Thyroid gland (tissue), 4 donors: Measurements from ENCODE around the gene CSNK1D. TPM values are rescaled to one million over a fixed set of nuclear protein-coding genes. Genes with fewer than 3 reads are reported as not detected.

ENCODE experiments used
- DNase-seq, 2 donors: peaks; one replicate each; pipeline ENCODE4 v3.0.0-alpha.2; 2019
- H3K27ac ChIP-seq, 3 donors: fragments of 200-600 bp; sonication (generic); 1 replicate in 2 of 3; 2 replicates in 1 of 3; pipeline ENCODE4 v1.5.1; 2016 to 2019; ENCODE audit warnings: mild to moderate bottlenecking in 1 of 3, moderate library complexity in 1 of 3
- H3K27me3 ChIP-seq: fragments of 200-600 bp; sonication (generic); one replicate; pipeline ENCODE4 v1.5.1; 2019
- H3K36me3 ChIP-seq, 2 donors: fragments of 200-600 bp; sonication (generic); one replicate each; pipeline ENCODE4 v1.5.1; 2016 to 2019
- H3K4me1 ChIP-seq, 2 donors: fragments of 200-600 bp; sonication (generic); one replicate each; pipeline ENCODE4 v1.5.1; 2017 to 2019
- H3K4me3 ChIP-seq, 3 donors: fragments of 200-600 bp; sonication (generic); replicated peaks in 1 of 3; 1 replicate in 2 of 3; 2 replicates in 1 of 3; pipeline ENCODE4 v1.5.1; 2016; ENCODE audit warnings: mild to moderate bottlenecking in 1 of 3
- H3K9me3 ChIP-seq: fragments of 200-600 bp; sonication (generic); one replicate; pipeline ENCODE4 v1.5.1; 2017
- CTCF ChIP-seq, 6 experiments: fragments of 200-600 bp in 3 of 6; fragments of 450-650 bp in 3 of 6; sonication (generic) in 3 of 6; IDR thresholded peaks; one replicate each; pipeline ENCODE4 v1.5.1; 2016 to 2019; ENCODE audit warnings: antibody characterized with exemption in 6 of 6, mild to moderate bottlenecking in 2 of 6, inconsistent platforms in 1 of 6, moderate library complexity in 1 of 6
- POLR2A ChIP-seq, 2 donors: fragments of 450-650 bp; IDR thresholded peaks; one replicate each; pipeline ENCODE4 v1.6.1; 2017; ENCODE audit warnings: antibody characterized with exemption in 2 of 2, mild to moderate bottlenecking in 2 of 2, moderate library complexity in 1 of 2
- WGBS, 2 donors: methylation state at CpG; one replicate each; pipeline ENCODE4 v1.1.5; 2017; 5-methylcytosine and 5-hydroxymethylcytosine counted together
- intact Hi-C: fragments of 100-400 bp; cut with DNase I; formaldehyde crosslinking; loops from one replicate; pipeline ENCODE4 v1.15.1; 2023
- total RNA-seq, 4 donors: library from RNA; depleted of rRNA; stranded (reverse); fragments of >200 nt; gene quantifications; one replicate each; pipeline ENCODE4 v1.2.3, GENCODE V29; 2016

Gene CSNK1D
- total RNA-seq, 4 donors from 2014 or later = 47.3 to 91.2 (median 88.7) TPM

- intact Hi-C loops = no loop called here
- DNase-seq = peak; percentile 65 to 71
- Histone ChIP-seq H3K9me3 (no peaks in the 10 kb centered on the region), H3K36me3 (no peaks in the 10 kb centered on the region), H3K27ac (peak overlapping the region; percentile 74 to 96 (median 91)), H3K4me1 (peaks cover 28 to 54% of the 10 kb centered on the region in 2 donors), H3K27me3 (no peaks in the 10 kb centered on the region), H3K4me3 (peak overlapping the region in 1 of 3 donors; percentile 41)
- no peak for TF ChIP-seq CTCF (IDR thresholded peaks at IDR 0.05)
- no peak for TF ChIP-seq POLR2A (IDR thresholded peaks at IDR 0.05)
- WGBS, 2 donors = 79 to 80% methylated on average over 19 of the region's 19 CpGs
Observed at GRCh38 chr17:82297280-82297713, 23.8 kb upstream of the CSNK1D start.

GRCh38 chr17:82296511-82297279 lies 23.2 kb upstream of the CSNK1D start:
- no peaks in the 10 kb centered on the region for H3K36me3 ChIP-seq
- peaks cover 32 to 54% of the 10 kb centered on the region in 2 donors for H3K4me1 ChIP-seq
- WGBS, 2 donors = 56 to 65% methylated on average over 7 of the region's 7 CpGs
- no peak for TF ChIP-seq CTCF (IDR thresholded peaks at IDR 0.05)
- no peak for TF ChIP-seq POLR2A (IDR thresholded peaks at IDR 0.05)
- no peak overlapping the region for H3K4me3 ChIP-seq
- intact Hi-C loops = no loop called here
- no peak for DNase-seq
- peak overlapping the region; percentile 58 to 96 (median 74) for H3K27ac ChIP-seq
- H3K9me3 ChIP-seq = no peaks in the 10 kb centered on the region
- no peaks in the 10 kb centered on the region for H3K27me3 ChIP-seq

- no peak overlapping the region for H3K27ac ChIP-seq
Observed at GRCh38 chr17:82295472-82295814, 21.9 kb upstream of the CSNK1D start.

GRCh38 chr17:82294064-82294773 lies 20.7 kb upstream of the CSNK1D start:
- peaks cover 32 to 46% of the 10 kb centered on the region in 2 donors for H3K4me1 ChIP-seq
- H3K4me3 ChIP-seq = no peak overlapping the region
- H3K27me3 ChIP-seq = no peaks in the 10 kb centered on the region
- no peak for DNase-seq
- H3K9me3 ChIP-seq = no peaks in the 10 kb centered on the region
- 89 to 90% methylated on average over 15 of the region's 15 CpGs for WGBS, 2 donors
- intact Hi-C loops = no loop called here
- no peak for TF ChIP-seq CTCF (IDR thresholded peaks at IDR 0.05)
- no peak for TF ChIP-seq POLR2A (IDR thresholded peaks at IDR 0.05)
- peak overlapping the region in 2 of 3 donors; percentile 67 to 85 for H3K27ac ChIP-seq
- no peaks in the 10 kb centered on the region for H3K36me3 ChIP-seq

More at GRCh38 chr17:82295472-82295814, 21.9 kb upstream of the CSNK1D start:
- 80 to 82% methylated on average over 4 of the region's 4 CpGs for WGBS, 2 donors
- Histone ChIP-seq H3K4me3 (no peak overlapping the region), H3K4me1 (peaks cover 32 to 47% of the 10 kb centered on the region in 2 donors), H3K27me3 (no peaks in the 10 kb centered on the region), H3K36me3 (no peaks in the 10 kb centered on the region), H3K9me3 (no peaks in the 10 kb centered on the region)
- TF ChIP-seq POLR2A (IDR thresholded peaks at IDR 0.05) = no peak
- TF ChIP-seq CTCF (IDR thresholded peaks at IDR 0.05) = no peak
- intact Hi-C loops = no loop called here
- no peak for DNase-seq
